A549 (cell line): Measurements from ENCODE around the gene MAGI1. TPM values are rescaled to one million over a fixed set of nuclear protein-coding genes. Genes with fewer than 3 reads are reported as not detected.

Source experiments
- ATAC-seq, 2 experiments: fragments of 200-7000 bp in 1 of 2; fragments of >200 bp in 1 of 2; cut with Nextera tagmentation in 1 of 2; cut with Tn5 transposase in 1 of 2; 3 replicates each; pipeline versions ENCODE4 v1.8.0 to v1.9.1; 2018 to 2020; ENCODE audit warnings: mild to moderate bottlenecking in 1 of 2, moderate library complexity in 1 of 2
- CTCF ChIA-PET: fragments of 300-600 bp; sonication (Branson Sonifier 250); formaldehyde crosslinking; extraction: SDS; loops from one replicate; lab custom pipeline; 2021; ENCODE audit warnings: antibody characterized with exemption, inconsistent platforms; lab: Yijun Ruan, JAX
- POLR2A ChIA-PET: fragments of 350-600 bp; formaldehyde crosslinking; extraction: SDS; loops from one replicate; lab custom pipeline; 2021; ENCODE audit warnings: antibody characterized with exemption, inconsistent platforms; lab: Yijun Ruan, JAX
- DNase-seq, 2 experiments: peaks; one replicate each; pipeline versions ENCODE4 v3.0.0 to v3.0.0-alpha.2; 2011 to 2016; ENCODE audit warnings: low read depth in 1 of 2, low spot score in 1 of 2
- FAIRE-seq: peaks from 2 replicates; lab custom pipeline; 2011; peaks lifted over from hg19 to GRCh38; lab: Jason Lieb, UNC
- H3K27ac ChIP-seq, 2 experiments: fragments of >200 bp; sonication (Bioruptor Twin); formaldehyde crosslinking; 3 replicates each; pipeline ENCODE4 v1.5.1; 2016 to 2017
- H3K4me1 ChIP-seq: fragments of >200 bp; sonication (Bioruptor Twin); formaldehyde crosslinking; 3 replicates; pipeline ENCODE4 v1.6.1; 2016
- H3K4me2 ChIP-seq: fragments of >200 bp; sonication (Bioruptor Twin); formaldehyde crosslinking; 3 replicates; pipeline ENCODE4 v1.6.1; 2016
- H3K4me3 ChIP-seq: fragments of >200 bp; sonication (Bioruptor Twin); formaldehyde crosslinking; 3 replicates; pipeline ENCODE4 v1.5.1; 2016
- H3K9me3 ChIP-seq: fragments of >200 bp; sonication (Bioruptor Twin); formaldehyde crosslinking; 3 replicates; pipeline ENCODE4 v1.6.1; 2016
- CBX2 ChIP-seq: fragments of 200-600 bp; sonication (generic); IDR thresholded peaks from 2 replicates; pipeline ENCODE4 v1.6.1; 2016; ENCODE audit warnings: low read depth, mild to moderate bottlenecking, borderline replicate concordance
- CEBPB ChIP-seq, 2 experiments: fragments of >200 bp in 1 of 2; sonication (Bioruptor Twin) in 1 of 2; formaldehyde crosslinking in 1 of 2; IDR thresholded peaks; 2 replicates each; pipeline ENCODE4 v1.6.1; 2012 to 2016
- CHD2 ChIP-seq: fragments of 150-350 bp; IDR thresholded peaks from 2 replicates; pipeline ENCODE4 v1.6.1; 2014; ENCODE audit warnings: low read length; ENCODE audit not compliant: partially characterized antibody
- FOXS1 ChIP-seq: fragments of 250-450 bp; sonication (Bioruptor Pico); IDR thresholded peaks from 2 replicates; pipeline ENCODE4 v1.5.0; 2020; ENCODE audit warnings: mild to moderate bottlenecking, moderate library complexity
- GATA3 ChIP-seq: IDR thresholded peaks from 2 replicates; pipeline ENCODE4 v1.6.1; 2012; ENCODE audit warnings: borderline replicate concordance
- HDAC2 ChIP-seq: fragments of 200-600 bp; sonication (generic); IDR thresholded peaks from 2 replicates; pipeline ENCODE4 v1.6.1; 2016
- HMGXB4 ChIP-seq: fragments of 250-450 bp; sonication (Bioruptor Pico); IDR thresholded peaks from 2 replicates; pipeline ENCODE4 v1.5.0; 2021; ENCODE audit warnings: mild to moderate bottlenecking, moderate library complexity, borderline replicate concordance
- JUNB ChIP-seq: fragments of >200 bp; sonication (Bioruptor Twin); formaldehyde crosslinking; IDR thresholded peaks from 2 replicates; pipeline ENCODE4 v1.6.1; 2016
- KDM1A ChIP-seq: fragments of 200-600 bp; sonication (generic); IDR thresholded peaks from 2 replicates; pipeline ENCODE4 v1.6.1; 2016; ENCODE audit warnings: low read depth, mild to moderate bottlenecking
- KDM5A ChIP-seq: fragments of 200-600 bp; sonication (generic); IDR thresholded peaks from 2 replicates; pipeline ENCODE4 v1.6.1; 2016; ENCODE audit warnings: antibody characterized with exemption, mild to moderate bottlenecking
- MYC ChIP-seq: IDR thresholded peaks from 2 replicates; pipeline ENCODE4 v1.6.1; 2012; ENCODE audit warnings: mild to moderate bottlenecking, inconsistent platforms, low read length, improper control_type of control experiment, borderline replicate concordance
- NPAS2 ChIP-seq: fragments of 250-450 bp; sonication (Bioruptor Pico); IDR thresholded peaks from 2 replicates; pipeline ENCODE4 v1.8.0; 2022; ENCODE audit warnings: mild to moderate bottlenecking, moderate library complexity, borderline replicate concordance
- PHF8 ChIP-seq: fragments of 200-600 bp; sonication (generic); IDR thresholded peaks from 2 replicates; pipeline ENCODE4 v1.6.1; 2016; ENCODE audit warnings: low read depth, mild to moderate bottlenecking, antibody characterized with exemption, moderate library complexity, borderline replicate concordance
- POLR2AphosphoS2 ChIP-seq: conservative IDR thresholded peaks from 2 replicates; pipeline ENCODE4 v1.6.1; 2012; ENCODE audit warnings: low read length, improper control_type of control experiment, inconsistent platforms
- RARB ChIP-seq: fragments of 250-450 bp; sonication (Bioruptor Pico); IDR thresholded peaks from 2 replicates; pipeline ENCODE4 v1.8.0; 2021; ENCODE audit warnings: mild to moderate bottlenecking, moderate library complexity
- SMC3 ChIP-seq: fragments of >200 bp; sonication (Bioruptor Twin); formaldehyde crosslinking; IDR thresholded peaks from 3 replicates; pipeline ENCODE4 v1.6.1; 2018; ENCODE audit warnings: inconsistent platforms
- SREBF2 ChIP-seq: fragments of 450-650 bp; IDR thresholded peaks from 2 replicates; pipeline ENCODE4 v1.6.1; 2014; ENCODE audit warnings: mild to moderate bottlenecking, moderate library complexity
- TFCP2L1 ChIP-seq: fragments of 250-450 bp; sonication (Bioruptor Pico); IDR thresholded peaks from 2 replicates; pipeline ENCODE4 v1.5.0; 2021; ENCODE audit warnings: mild to moderate bottlenecking
- ZC3H11A ChIP-seq: fragments of 450-650 bp; IDR thresholded peaks from 2 replicates; pipeline ENCODE4 v1.6.1; 2014; ENCODE audit warnings: antibody characterized with exemption, mild to moderate bottlenecking
- ZFP36 ChIP-seq: fragments of 450-650 bp; IDR thresholded peaks from 2 replicates; pipeline ENCODE4 v1.6.1; 2014; ENCODE audit warnings: borderline replicate concordance; ENCODE audit not compliant: partially characterized antibody
- ZNF302 ChIP-seq: fragments of 250-450 bp; sonication (Bioruptor Pico); IDR thresholded peaks from 2 replicates; pipeline ENCODE4 v1.9.0; 2021; ENCODE audit warnings: inconsistent platforms, mild to moderate bottlenecking, moderate library complexity
- ZSCAN20 ChIP-seq: fragments of 250-450 bp; sonication (Bioruptor Pico); IDR thresholded peaks from 2 replicates; pipeline ENCODE4 v1.8.0; 2022; ENCODE audit warnings: mild to moderate bottlenecking, moderate library complexity
- WGBS: methylation state at CpG from one replicate; pipeline ENCODE4 v1.1.6; 2017; ENCODE audit errors: missing lambda C conversion rate; 5-methylcytosine and 5-hydroxymethylcytosine counted together
- polyA plus RNA-seq, 4 experiments: library from polyadenylated mRNA; depleted of rRNA in 3 of 4; stranded (reverse); fragments of >200 nt; fragmentation: RNase III in 1 of 4; extraction: RNeasy Plus Mini Kit Qiagen cat#74134 plus additional on column Dnase treatment in 1 of 4; gene quantifications; 2 replicates in 3 of 4; 3 replicates in 1 of 4; pipeline ENCODE4 v1.2.3, GENCODE V29; 2011 to 2017
- TF ChIP-seq, protein P1 (sequence below): fragments of 450-650 bp; IDR thresholded peaks from 2 replicates; pipeline ENCODE4 v1.6.1; 2014; ENCODE audit warnings: antibody characterized with exemption

Gene MAGI1
- polyA plus RNA-seq, 2 of the 4 experiments (the other 2 are of a cell fraction), result 4.7 to 6.6 TPM

DNA sequence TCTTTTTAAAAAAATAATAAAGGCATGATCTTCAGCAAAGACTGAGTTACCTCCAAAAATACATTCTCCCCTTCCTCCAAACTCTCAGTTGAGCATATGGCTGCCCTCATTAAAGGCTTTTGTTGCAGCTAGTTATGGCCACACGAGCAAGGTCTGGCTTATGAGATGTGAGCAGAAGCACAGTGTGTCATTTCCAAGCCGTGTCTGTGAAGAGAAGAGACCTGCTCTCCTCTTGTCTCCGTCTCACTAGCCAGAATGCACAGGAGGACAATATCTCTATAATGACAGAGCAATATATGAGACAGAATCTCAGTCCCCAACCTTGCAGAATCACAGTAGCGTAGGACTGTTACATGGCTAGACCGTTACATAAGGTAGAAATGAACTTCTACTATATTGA, 152.3 kb downstream of the MAGI1 start (continued):
- TF ChIP-seq, protein P1, sequence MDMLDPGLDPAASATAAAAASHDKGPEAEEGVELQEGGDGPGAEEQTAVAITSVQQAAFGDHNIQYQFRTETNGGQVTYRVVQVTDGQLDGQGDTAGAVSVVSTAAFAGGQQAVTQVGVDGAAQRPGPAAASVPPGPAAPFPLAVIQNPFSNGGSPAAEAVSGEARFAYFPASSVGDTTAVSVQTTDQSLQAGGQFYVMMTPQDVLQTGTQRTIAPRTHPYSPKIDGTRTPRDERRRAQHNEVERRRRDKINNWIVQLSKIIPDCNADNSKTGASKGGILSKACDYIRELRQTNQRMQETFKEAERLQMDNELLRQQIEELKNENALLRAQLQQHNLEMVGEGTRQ, result no peak
- no peak for TF ChIP-seq ZSCAN20

GRCh38 chr3:65884071-65884470, 154.6 kb downstream of the MAGI1 start:
- ChIA-PET CTCF (no interaction called here), POLR2A (no interaction called here)
- Histone ChIP-seq H3K4me2 (peak overlapping the region; percentile 50), H3K27ac (peak overlapping the region; percentile 34 to 37; a peak in 1 of 6 replicates), H3K9me3 (no peaks in the 10 kb centered on the region), H3K4me1 (peaks cover 25% of the 10 kb centered on the region; the same call in 2 of the 3 replicates), H3K4me3 (no peak overlapping the region)
- no peak for FAIRE-seq
- no peak for DNase-seq
- 61% methylated on average over 4 of the region's 4 CpGs for WGBS
- ATAC-seq, result peak in 1 of 2 experiments; percentile 48; a peak in 1 of 6 replicates
- TF ChIP-seq NPAS2 (no peak), ZC3H11A (no peak), KDM5A (no peak), RARB (no peak), POLR2AphosphoS2 (no peak), CHD2 (no peak), CEBPB (IDR thresholded peaks at IDR 0.05) (no peak), ZSCAN20 (no peak), CBX2 (no peak), ZNF302 (CRISPR knock-in tag) (no peak), HDAC2 (no peak), FOXS1 (CRISPR knock-in tag) (no peak), SMC3 (no peak), TFCP2L1 (CRISPR knock-in tag) (no peak), KDM1A (no peak), JUNB (no peak), ZFP36 (no peak), SREBF2 (no peak), GATA3 (no peak)

GRCh38 chr3:65883613-65884012, 155.1 kb downstream of the MAGI1 start:
- H3K4me3 ChIP-seq, result no peak overlapping the region
- peak overlapping the region; percentile 37 to 51; a peak in 3 of 6 replicates for H3K27ac ChIP-seq
- no peak for FAIRE-seq
- peak overlapping the region; percentile 50 for H3K4me2 ChIP-seq
- TF ChIP-seq CBX2, result no peak
- TF ChIP-seq MYC, result no peak
- no peak for TF ChIP-seq HMGXB4 (CRISPR knock-in tag)
- no peak for TF ChIP-seq KDM1A
- TF ChIP-seq CEBPB (IDR thresholded peaks at IDR 0.05), result no peak
- no peak for TF ChIP-seq PHF8
- no peak for TF ChIP-seq CHD2
- no peak for TF ChIP-seq POLR2AphosphoS2
- H3K4me1 ChIP-seq, result peaks cover 20% of the 10 kb centered on the region; the same call in 2 of the 3 replicates
- DNase-seq, result peak in 1 of 2 experiments; percentile 14
- CTCF ChIA-PET, result no interaction called here
- H3K9me3 ChIP-seq, result no peaks in the 10 kb centered on the region
- POLR2A ChIA-PET, result no interaction called here
- ATAC-seq, result peak in 1 of 2 experiments; percentile 66; a peak in 3 of 6 replicates
- 1% methylated on average over 3 of the region's 3 CpGs for WGBS
